ENCODE measurements around the gene EPB41L1. TPM values are rescaled to one million over a fixed set of nuclear protein-coding genes. Genes with fewer than 3 reads are reported as not detected.
"Not testable (repeated sequence)": the region's sequence is repeated elsewhere in the genome, so short reads cannot be mapped to it uniquely, and the experiment has no call there.

EPB41L1 gene
- total RNA-seq, 2 experiments from 2014 or later, result 1.0 to 2.2 TPM

DNA sequence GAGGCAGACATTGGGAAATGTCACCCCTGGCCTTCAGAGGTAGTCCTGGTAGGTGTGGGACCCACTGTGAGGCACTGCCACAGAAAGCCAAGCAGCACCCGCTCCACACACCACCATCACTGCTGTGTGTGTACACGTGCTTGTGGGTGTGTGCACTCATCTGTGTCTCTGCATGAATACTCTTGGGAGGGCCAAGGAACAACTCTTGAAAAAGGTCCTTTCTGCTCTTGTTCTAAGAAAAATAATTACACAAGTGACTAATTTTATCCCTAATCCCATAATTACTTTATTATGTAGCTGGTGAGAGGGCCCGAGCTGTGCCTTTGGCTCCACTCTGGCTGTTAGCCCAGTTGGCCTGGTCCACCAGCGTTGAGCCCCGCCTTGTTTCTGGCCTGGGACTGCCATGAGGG is 21.7 kb upstream of the EPB41L1 start:
- Mint-ChIP-seq H3K36me3 (ENCODE audit: low read depth) (no peaks in the 10 kb centered on the region), H3K4me3 (no peak overlapping the region), H3K27ac (no peak overlapping the region), H3K4me1 (ENCODE audit: low read depth) (no peaks in the 10 kb centered on the region), H3K27me3 (no peaks in the 10 kb centered on the region), H3K9me3 (no peaks in the 10 kb centered on the region)
- POLR2A ChIA-PET, result no interaction called here
- ATAC-seq (no peak), DNase-seq (no peak)
- intact Hi-C loops (cut with micrococcal nuclease), result no loop called here
- no peak for TF ChIP-seq CTCF (IDR thresholded peaks at IDR 0.05)
- CTCF ChIA-PET, result interaction anchor here (1.4 to 2.5 kb wide), 3 partner anchors 67 to 142 kb away, joined by 4 to 26 read pairs (median 4); no protein-coding TSS in a partner anchor

DNA sequence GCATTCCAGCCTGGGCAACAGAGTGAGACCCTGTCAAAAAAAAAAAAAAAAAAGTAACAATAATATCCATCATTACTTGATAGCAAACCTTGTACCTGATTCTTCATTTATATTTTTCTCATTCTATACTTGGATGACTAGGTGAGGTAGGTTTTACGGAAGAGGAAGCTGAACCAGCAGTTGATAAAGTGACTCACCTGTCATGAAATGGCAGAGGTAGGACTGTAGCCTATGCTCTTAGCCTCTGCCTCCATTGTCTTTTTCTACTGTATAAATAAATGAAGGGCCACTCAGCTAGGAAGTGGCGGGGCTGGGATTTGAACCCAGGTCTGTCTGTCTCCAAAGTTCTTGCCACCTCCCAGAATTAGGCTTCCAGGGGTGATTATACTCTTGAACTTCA is 20.7 kb upstream of the EPB41L1 start:
- intact Hi-C loops (cut with micrococcal nuclease), result no loop called here

GRCh38 chr20:36135159-36135558 is 19.4 kb upstream of the EPB41L1 start:
- ATAC-seq (no peak), DNase-seq (no peak)
- no peaks in the 10 kb centered on the region for H3K27me3 Mint-ChIP-seq
- no peak overlapping the region for H3K27ac Mint-ChIP-seq
- ChIA-PET CTCF (interaction anchor here (12.6 kb wide), 1 partner anchor 140 kb away, joined by 339 read pairs; no protein-coding TSS in a partner anchor), POLR2A (no interaction called here)
- no peaks in the 10 kb centered on the region for H3K9me3 Mint-ChIP-seq
- TF ChIP-seq CTCF (IDR thresholded peaks at IDR 0.05), result no peak
- intact Hi-C loops (cut with micrococcal nuclease), result no loop called here
- no peak overlapping the region for H3K4me3 Mint-ChIP-seq
- no peaks in the 10 kb centered on the region for H3K4me1 Mint-ChIP-seq (ENCODE audit: low read depth)
- no peaks in the 10 kb centered on the region for H3K36me3 Mint-ChIP-seq (ENCODE audit: low read depth)

More for the DNA sequence above, 20.7 kb upstream of the EPB41L1 start:
- Mint-ChIP-seq H3K36me3 (ENCODE audit: low read depth) (no peaks in the 10 kb centered on the region), H3K4me1 (ENCODE audit: low read depth) (no peaks in the 10 kb centered on the region), H3K27ac (no peak overlapping the region), H3K9me3 (no peaks in the 10 kb centered on the region), H3K27me3 (no peaks in the 10 kb centered on the region), H3K4me3 (no peak overlapping the region)
- ATAC-seq, result no peak
- no peak for TF ChIP-seq CTCF (IDR thresholded peaks at IDR 0.05)
- no peak for DNase-seq
- POLR2A ChIA-PET, result no interaction called here
- CTCF ChIA-PET, result interaction anchor here (1.1 to 2.5 kb wide), 5 partner anchors 66 to 143 kb away, joined by 3 to 26 read pairs (median 4); no protein-coding TSS in a partner anchor

DNA sequence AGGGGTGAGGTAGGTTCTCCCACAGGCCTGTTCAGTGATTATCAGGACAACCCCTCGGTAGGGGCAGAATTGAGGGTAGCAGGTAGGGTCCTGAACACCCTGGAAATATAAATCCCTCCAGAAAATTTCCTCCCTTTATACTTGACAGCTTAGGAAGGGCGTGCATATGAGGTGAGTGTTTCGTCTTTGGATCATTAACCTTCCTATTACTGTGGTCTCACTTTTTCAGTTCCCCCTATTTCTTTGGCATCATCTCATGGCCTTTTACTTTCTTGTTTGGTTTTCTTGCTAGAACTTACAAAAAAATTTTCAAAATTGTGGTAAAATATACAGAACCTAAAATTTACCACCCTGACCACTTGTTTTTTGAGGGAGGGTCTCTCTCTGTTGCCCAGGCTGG is 18.7 kb upstream of the EPB41L1 start:
- DNase-seq (no peak), ATAC-seq (no peak)
- Mint-ChIP-seq H3K27ac (no peak overlapping the region), H3K27me3 (no peaks in the 10 kb centered on the region), H3K9me3 (no peaks in the 10 kb centered on the region), H3K36me3 (ENCODE audit: low read depth) (no peaks in the 10 kb centered on the region), H3K4me3 (no peak overlapping the region), H3K4me1 (ENCODE audit: low read depth) (no peaks in the 10 kb centered on the region)
- intact Hi-C loops (cut with micrococcal nuclease), result no loop called here
- no peak for TF ChIP-seq CTCF (IDR thresholded peaks at IDR 0.05)
- ChIA-PET POLR2A (no interaction called here), CTCF (interaction anchor here (12.6 kb wide), 1 partner anchor 141 kb away, joined by 339 read pairs; no protein-coding TSS in a partner anchor)

- H3K4me1 Mint-ChIP-seq (ENCODE audit: low read depth); H3K27ac Mint-ChIP-seq; ATAC-seq; intact Hi-C loops (cut with micrococcal nuclease); H3K4me3 Mint-ChIP-seq; DNase-seq; H3K36me3 Mint-ChIP-seq (ENCODE audit: low read depth); H3K9me3 Mint-ChIP-seq; H3K27me3 Mint-ChIP-seq: not testable (repeated sequence)
- ChIA-PET CTCF (interaction anchor here (1.4 to 12.6 kb wide), 3 partner anchors 11 to 150 kb away, joined by 3 to 339 read pairs (median 7); no protein-coding TSS in a partner anchor), POLR2A (interaction anchor here (0.7 kb wide), 1 partner anchor 142 kb away, joined by 3 read pairs; no protein-coding TSS in a partner anchor)
These were observed 17.2 kb upstream of the EPB41L1 start for GRCh38 chr20:36137313-36137712.
